ENCODE results near the gene TNFAIP1. TPM values are rescaled to one million over a fixed set of nuclear protein-coding genes. Genes with fewer than 3 reads are reported as not detected.
"Not testable (repeated sequence)": the region's sequence is repeated elsewhere in the genome, so short reads cannot be mapped to it uniquely, and the experiment has no call there.

TNFAIP1 gene
- total RNA-seq, 4 donors from 2014 or later, result 28.7 to 50.4 (median 40.4) TPM

DNA sequence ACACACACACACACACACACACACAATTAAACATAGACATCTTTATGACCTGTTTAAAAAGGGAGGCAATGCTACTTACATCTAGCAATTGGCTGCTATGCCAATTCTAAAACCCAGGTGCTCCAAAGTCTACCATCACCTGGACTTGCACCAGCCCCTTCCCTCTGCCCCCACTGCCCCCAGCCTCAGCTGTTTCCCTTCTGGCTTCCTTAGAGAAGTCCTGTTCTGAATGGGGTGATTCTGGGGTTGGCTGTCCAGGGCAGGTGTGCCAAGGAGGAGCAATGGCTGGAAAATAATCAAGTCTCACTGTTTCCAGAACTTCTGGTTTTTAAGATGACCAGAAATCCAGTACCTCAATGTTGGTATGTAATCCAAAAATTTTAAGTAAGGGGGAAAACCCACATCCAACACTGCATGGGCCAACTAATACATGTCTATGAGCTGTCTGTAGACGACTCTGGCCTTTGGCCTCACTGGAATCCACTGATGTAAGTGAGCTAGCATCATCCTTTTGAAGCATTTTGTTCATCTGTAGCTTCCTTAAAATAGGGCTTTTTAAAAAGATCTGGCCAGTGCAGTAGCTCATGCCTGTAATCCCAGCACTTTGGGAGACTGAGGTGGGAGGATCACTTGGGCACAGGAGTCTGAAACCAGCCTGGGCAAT lies 2.3 kb upstream of the TNFAIP1 start:
- ATAC-seq (ENCODE audit: low FRiP score) (no peak), DNase-seq (ENCODE audit: low spot score) (no peak)
- TF ChIP-seq, protein P1, sequence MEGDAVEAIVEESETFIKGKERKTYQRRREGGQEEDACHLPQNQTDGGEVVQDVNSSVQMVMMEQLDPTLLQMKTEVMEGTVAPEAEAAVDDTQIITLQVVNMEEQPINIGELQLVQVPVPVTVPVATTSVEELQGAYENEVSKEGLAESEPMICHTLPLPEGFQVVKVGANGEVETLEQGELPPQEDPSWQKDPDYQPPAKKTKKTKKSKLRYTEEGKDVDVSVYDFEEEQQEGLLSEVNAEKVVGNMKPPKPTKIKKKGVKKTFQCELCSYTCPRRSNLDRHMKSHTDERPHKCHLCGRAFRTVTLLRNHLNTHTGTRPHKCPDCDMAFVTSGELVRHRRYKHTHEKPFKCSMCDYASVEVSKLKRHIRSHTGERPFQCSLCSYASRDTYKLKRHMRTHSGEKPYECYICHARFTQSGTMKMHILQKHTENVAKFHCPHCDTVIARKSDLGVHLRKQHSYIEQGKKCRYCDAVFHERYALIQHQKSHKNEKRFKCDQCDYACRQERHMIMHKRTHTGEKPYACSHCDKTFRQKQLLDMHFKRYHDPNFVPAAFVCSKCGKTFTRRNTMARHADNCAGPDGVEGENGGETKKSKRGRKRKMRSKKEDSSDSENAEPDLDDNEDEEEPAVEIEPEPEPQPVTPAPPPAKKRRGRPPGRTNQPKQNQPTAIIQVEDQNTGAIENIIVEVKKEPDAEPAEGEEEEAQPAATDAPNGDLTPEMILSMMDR (IDR thresholded peaks at IDR 0.05), result no peak

DNA sequence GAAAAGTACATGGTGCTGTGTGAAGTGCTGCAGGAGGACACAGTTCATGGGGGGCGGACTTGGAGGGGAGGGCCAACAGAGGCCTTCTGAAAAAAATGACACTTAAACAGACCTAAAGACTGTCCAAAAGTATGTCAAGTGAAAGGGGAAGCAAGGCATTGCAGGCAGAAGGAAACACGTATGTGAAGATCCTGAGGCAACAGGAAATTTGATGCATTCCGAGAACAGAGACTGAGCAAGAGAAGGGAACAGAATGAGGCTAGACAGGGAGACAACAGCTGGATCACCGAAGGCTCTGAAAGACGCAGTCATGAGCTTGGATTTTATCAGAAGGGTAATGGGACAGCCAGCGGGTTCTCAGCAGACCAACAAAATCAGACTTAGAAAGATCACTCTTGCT lies 1.4 kb upstream of the TNFAIP1 start:
- TF ChIP-seq, protein P1 (IDR thresholded peaks at IDR 0.05), result no peak
- DNase-seq (ENCODE audit: low spot score) (no peak), ATAC-seq (ENCODE audit: low FRiP score) (no peak)

DNA sequence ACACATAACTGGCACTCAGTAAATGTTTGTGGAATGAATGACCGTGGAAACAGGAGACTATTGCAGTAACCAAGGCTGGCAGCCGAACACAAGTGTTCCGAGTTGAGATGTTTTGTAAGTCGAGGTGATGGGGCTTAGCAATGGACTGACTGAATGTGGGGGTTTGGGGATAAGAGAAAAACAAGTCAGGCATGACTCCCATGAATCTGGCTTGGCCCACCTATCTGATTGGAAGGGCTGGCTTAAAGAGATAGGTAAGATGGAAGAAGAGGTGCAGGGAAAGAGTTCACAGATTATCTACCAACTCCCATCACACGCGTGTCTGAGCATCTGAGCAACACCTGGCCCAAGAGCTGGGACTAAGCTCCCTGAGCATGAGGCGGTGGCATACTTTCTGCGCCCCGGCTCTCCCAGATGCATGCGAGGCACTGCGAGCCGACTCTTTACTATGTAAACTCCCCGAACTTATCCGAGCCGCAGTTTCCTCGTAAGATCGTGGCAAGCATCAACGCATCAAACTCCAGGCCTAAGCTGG lies 828 bp upstream of the TNFAIP1 start:
- TF ChIP-seq, protein P1 (IDR thresholded peaks at IDR 0.05), result no peak
- ATAC-seq (ENCODE audit: low FRiP score), result no peak
- DNase-seq (ENCODE audit: low spot score), result no peak

DNA sequence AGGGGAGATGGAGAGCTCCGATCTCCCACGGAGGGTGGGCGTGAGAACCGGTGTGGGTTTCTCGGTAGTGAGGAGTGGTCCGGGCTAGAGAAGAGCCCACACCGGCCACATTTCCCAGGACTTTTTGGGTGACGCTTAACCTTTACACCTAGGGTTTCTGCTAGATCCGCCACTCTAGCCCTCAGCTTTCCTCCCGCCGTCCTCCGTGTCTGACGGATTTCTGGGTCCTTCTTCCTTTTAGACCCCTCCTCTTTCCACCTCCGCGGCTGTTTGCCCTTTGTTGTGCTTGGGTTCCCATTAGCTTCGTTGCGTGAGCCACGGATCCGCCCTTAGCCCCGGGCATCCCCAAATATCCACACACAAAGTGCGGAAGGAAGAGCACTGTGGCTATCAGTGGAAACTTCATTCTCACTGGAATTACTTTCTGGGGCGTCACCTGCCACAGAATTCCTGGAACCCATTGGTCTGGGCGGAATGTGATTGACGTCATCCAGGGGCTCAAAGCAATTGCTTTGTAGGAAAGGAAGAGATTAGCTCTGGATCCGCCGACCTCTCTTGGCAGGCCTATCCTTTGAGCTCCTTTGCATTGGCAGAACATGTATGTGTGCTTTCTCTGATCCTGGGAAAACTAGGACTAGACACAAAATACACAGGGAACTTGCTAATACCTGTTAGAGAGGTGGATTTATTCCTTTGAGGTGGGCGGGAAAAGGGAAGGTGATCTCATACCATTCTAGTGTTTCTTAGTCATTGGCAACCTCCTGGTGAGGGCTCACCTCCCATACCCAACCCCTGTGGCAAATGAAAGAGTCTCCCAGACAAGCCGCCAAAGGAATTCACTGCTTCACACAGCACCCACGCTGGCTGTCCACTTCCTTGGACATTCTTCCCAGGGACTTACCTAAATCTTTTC lies 654 bp downstream of the TNFAIP1 start:
- no peak for DNase-seq (ENCODE audit: low spot score)
- TF ChIP-seq, protein P1 (IDR thresholded peaks at IDR 0.05), result no peak
- ATAC-seq (ENCODE audit: low FRiP score), result peak; percentile 43

DNA sequence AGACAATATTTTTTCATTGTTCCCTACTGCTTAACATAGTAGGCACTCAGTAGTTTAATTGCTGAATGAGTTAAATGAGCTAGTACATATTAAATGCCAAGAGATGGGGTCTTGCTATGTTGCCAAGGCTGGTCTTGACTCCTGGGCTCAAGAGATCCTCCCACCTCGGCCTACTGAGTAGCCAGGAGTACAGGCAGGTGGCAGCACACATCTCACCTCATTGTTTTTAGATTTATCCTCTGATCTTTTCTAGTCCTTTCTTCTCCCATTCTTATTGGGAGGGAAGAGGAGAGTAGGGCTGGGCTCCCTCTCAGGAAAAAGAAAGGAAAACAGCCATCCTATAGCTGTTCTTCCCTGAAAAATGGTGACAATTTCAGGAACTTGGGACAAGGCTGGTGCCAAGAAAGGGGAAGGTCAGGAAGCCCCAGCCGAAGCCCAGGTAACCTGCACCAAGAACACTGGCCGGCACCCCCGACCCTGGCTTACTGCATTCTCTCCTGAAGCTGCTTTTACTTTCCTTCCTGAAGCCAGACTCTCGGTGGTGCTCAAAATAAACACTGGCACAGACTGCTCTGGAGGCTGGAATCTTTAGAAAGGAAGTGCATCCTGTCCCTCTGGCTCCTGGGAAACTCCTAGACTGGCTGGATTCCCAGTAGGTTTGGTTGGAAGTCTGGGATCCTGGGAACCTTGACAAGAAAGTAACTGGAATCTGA lies 2.7 kb downstream of the TNFAIP1 start:
- DNase-seq (ENCODE audit: low spot score), result no peak
- no peak for ATAC-seq (ENCODE audit: low FRiP score)
- TF ChIP-seq, protein P1 (IDR thresholded peaks at IDR 0.05), result no peak

DNA sequence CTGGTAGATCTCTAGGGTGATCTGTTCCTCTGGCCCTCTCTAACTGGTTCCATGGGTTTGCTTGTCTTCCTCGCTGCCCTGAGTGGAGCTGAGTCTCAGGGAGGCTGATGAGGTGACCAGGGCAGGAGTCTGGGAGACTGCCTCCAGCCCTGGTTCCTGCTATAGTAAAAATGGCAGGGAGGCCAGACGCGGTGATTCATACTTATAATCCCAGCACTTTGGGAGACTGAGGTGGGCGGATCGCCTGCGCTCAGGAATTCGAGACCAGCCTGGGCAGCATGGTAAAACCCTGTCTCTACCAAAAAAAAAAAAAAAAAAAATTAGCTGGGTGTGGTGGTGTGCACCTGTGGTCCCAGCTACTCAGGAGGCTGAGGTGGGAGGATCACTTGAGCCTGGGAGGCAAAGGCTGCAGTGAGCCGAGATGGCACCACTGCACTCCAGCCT lies 3.2 kb downstream of the TNFAIP1 start:
- not testable (repeated sequence) for DNase-seq (ENCODE audit: low spot score); ATAC-seq (ENCODE audit: low FRiP score)

DNA sequence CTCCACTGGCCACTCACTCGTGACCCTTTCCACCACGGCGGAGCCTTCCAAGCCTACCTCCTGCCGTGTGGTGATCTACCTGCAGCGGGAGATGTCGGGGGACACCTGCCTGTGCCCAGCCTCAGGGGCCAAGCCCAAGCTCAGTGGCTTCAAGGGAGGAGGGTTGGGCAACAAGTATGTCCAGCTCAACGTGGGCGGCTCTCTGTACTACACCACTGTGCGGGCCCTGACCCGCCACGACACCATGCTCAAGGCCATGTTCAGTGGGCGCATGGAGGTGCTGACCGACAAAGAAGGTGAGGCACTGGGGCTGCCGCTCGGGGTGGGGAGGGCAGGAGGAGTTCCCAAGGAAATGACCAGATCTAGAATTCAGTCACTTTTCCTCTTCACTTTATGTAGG lies 3.9 kb downstream of the TNFAIP1 start:
- TF ChIP-seq, protein P1 (IDR thresholded peaks at IDR 0.05), result no peak
- DNase-seq (ENCODE audit: low spot score), result no peak
- ATAC-seq (ENCODE audit: low FRiP score), result no peak

Data from omental fat pad (tissue), 4 donors.